ENCODE data around the gene EPHA3. TPM values are rescaled to one million over a fixed set of nuclear protein-coding genes. Genes with fewer than 3 reads are reported as not detected.

The EPHA3 gene
- total RNA-seq, 1 experiment from 2014 or later, result not detected

- Mint-ChIP-seq H3K4me3 (ENCODE audit: unreplicated experiment) (no peak overlapping the region), H3K27ac (ENCODE audit: unreplicated experiment) (no peak overlapping the region), H3K4me1 (ENCODE audit: low read depth, unreplicated experiment) (no peaks in the 10 kb centered on the region), H3K9me3 (ENCODE audit: unreplicated experiment) (no peaks in the 10 kb centered on the region), H3K36me3 (ENCODE audit: insufficient read depth, unreplicated experiment) (no peaks in the 10 kb centered on the region), H3K27me3 (ENCODE audit: insufficient read depth, unreplicated experiment) (no peaks in the 10 kb centered on the region)
- BruUV-seq (replicated peaks), result no TSS peak
- peak in 1 of 2 experiments; percentile 1 for DNase-seq
- CTCF ChIA-PET, result no interaction called here
- Histone ChIP-seq H3K27me3 (replicated peaks; ENCODE audit: control insufficient read depth, insufficient read depth, low read length) (no peaks in the 10 kb centered on the region), H3K36me3 (ENCODE audit: control insufficient read depth, insufficient read depth, low read length) (no peaks in the 10 kb centered on the region), H3K9me3 (no peaks in the 10 kb centered on the region), H3K4me3 (ENCODE audit: low read depth, low read length) (no peak overlapping the region), H3K4me1 (no peaks in the 10 kb centered on the region)
- intact Hi-C loops (cut with micrococcal nuclease; ENCODE audit: unreplicated experiment), result no loop called here
- POLR2A ChIA-PET, result no interaction called here
- TF ChIP-seq CTCF (IDR thresholded peaks at IDR 0.05; ENCODE audit: insufficient read depth in 1 of 2, low read depth in 1 of 2, low read length in 1 of 2, severe bottlenecking in 1 of 2, unreplicated experiment in 1 of 2), result no peak
Observed at GRCh38 chr3:89527736-89528305, 420.4 kb downstream of the EPHA3 start.
